Measurements from ENCODE around the gene DDX25. TPM values are rescaled to one million over a fixed set of nuclear protein-coding genes. Genes with fewer than 3 reads are reported as not detected.
A peak's percentile ranks its signal among the peaks of the same experiment; 100 is the strongest.

Gene DDX25
- total and polyA plus RNA-seq, 2 of the 8 experiments (the other 6 are each of a cell fraction or from before 2014, with no cell fraction given) = 17.6 to 17.9 TPM

GRCh38 chr11:125957618-125958332 lies 53.5 kb downstream of the DDX25 start:
- no peak overlapping the region for H3K4ac ChIP-seq (replicated peaks; ENCODE audit: insufficient read length, low read depth, low read length)
- WGBS, 2 experiments (ENCODE audit: extremely low coverage in 1 of 2, insufficient coverage in 1 of 2, insufficient read length in 1 of 2, insufficient replicate concordance in 2 of 2, low coverage in 1 of 2, low lambda C conversion rate in 2 of 2, missing lambda C conversion rate in 1 of 2) = 92% methylated on average over 14 of the region's 14 CpGs; no CpG with 5 or more reads in 1 of the 2 experiments
- H3K14ac ChIP-seq (ENCODE audit: insufficient read length) = no peak overlapping the region

More at GRCh38 chr11:125957618-125958332, 53.5 kb downstream of the DDX25 start:
- Histone ChIP-seq H3K9me3 (ENCODE audit: insufficient read depth in 2 of 2, low read depth in 1 of 2, low read length in 1 of 2) (0 out of 4 replicates have a peak, but pooled peaks cover 0 to under 1% of the 10 kb centered on the region in 2 experiments), H2BK120ac (replicated peaks; ENCODE audit: low read depth, low read length) (no peak overlapping the region), H3K4me3 (ENCODE audit: extremely low read depth in 1 of 4, insufficient read depth in 2 of 4, low read depth in 3 of 4, low read length in 4 of 4) (no peak overlapping the region), H3K79me1 (ENCODE audit: low read depth, low read length) (no peaks in the 10 kb centered on the region; the same call in 1 of the 2 replicates), H3K23ac (ENCODE audit: insufficient read length) (no peak overlapping the region), H3K18ac (ENCODE audit: extremely low read depth, low read length) (no peak overlapping the region), H4K91ac (replicated peaks; ENCODE audit: insufficient read length, low read length) (no peak overlapping the region), H3K79me2 (ENCODE audit: control insufficient read depth in 1 of 2, insufficient read depth in 2 of 2, low read length in 2 of 2) (no peaks in the 10 kb centered on the region), H3K4me2 (ENCODE audit: insufficient read depth in 1 of 2, low read depth in 2 of 2, low read length in 2 of 2) (no peak overlapping the region), H2BK20ac (ENCODE audit: low read length) (no peak overlapping the region), H4K20me1 (replicated peaks in 1 of 2; ENCODE audit: control insufficient read depth in 1 of 2, insufficient read depth in 2 of 2, low read length in 2 of 2) (no peaks in the 10 kb centered on the region), H3K27ac (ENCODE audit: low read depth, low read length) (no peak overlapping the region), H3K56ac (replicated peaks; ENCODE audit: insufficient read length, low read depth, low read length) (no peak overlapping the region), H2BK15ac (ENCODE audit: low read length) (no peak overlapping the region), H2BK12ac (ENCODE audit: low read depth, low read length) (no peak overlapping the region), H2AFZ (ENCODE audit: low read length) (no peak overlapping the region), H3K36me3 (ENCODE audit: control insufficient read depth in 2 of 4, insufficient read depth in 4 of 4, low read length in 3 of 4) (peaks cover 0 to 16% (median 4%) of the 10 kb centered on the region in 4 experiments; a peak in 4 of 8 replicates), H3K27me3 (replicated peaks in 1 of 4; ENCODE audit: control insufficient read depth in 3 of 4, extremely low read depth in 1 of 4, insufficient read depth in 3 of 4, low read length in 3 of 4) (no peaks in the 10 kb centered on the region), H3K23me2 (ENCODE audit: low read depth, low read length) (no peaks in the 10 kb centered on the region), H4K8ac (ENCODE audit: extremely low read depth, insufficient read depth, low read length) (no peak overlapping the region), H2AK5ac (ENCODE audit: low read depth, low read length) (no peak overlapping the region), H3K9ac (replicated peaks in 1 of 4; ENCODE audit: extremely low read depth in 1 of 4, low read depth in 3 of 4, low read length in 3 of 4) (0 out of 7 replicates have a peak overlapping the region, but pooled peaks of 1 of the 4 experiments have one; percentile 31), H2BK5ac (ENCODE audit: low read depth, low read length) (no peak overlapping the region), H4K5ac (ENCODE audit: insufficient read length, low read depth, low read length) (no peak overlapping the region), H3K4me1 (replicated peaks in 1 of 4; ENCODE audit: control insufficient read depth in 3 of 4, insufficient read depth in 4 of 4, low read length in 3 of 4) (no peaks in the 10 kb centered on the region)
- no peak for DNase-seq (ENCODE audit: low read depth in 1 of 2, low spot score in 2 of 2)
- CTCF ChIA-PET (ENCODE audit: partially characterized antibody) = interaction anchor here (1.1 to 9.1 kb wide), 6 partner anchors 10 to 232 kb away, joined by 3 to 65 read pairs (median 4); partner anchors contain the start of gene VSIG10L2
- POLR2A ChIA-PET (ENCODE audit: partially characterized antibody) = no interaction called here
- no peak for TF ChIP-seq SRF (IDR thresholded peaks at IDR 0.05; ENCODE audit: low read depth, low read length)
- no peak for FAIRE-seq
